Spleen (tissue), 7 donors: Measurements from ENCODE around the gene ARHGEF26.

Experiments
- CTCF ChIP-seq, 11 experiments: fragments of 200-600 bp in 7 of 11; fragments of 450-650 bp in 4 of 11; sonication (generic) in 4 of 11; IDR thresholded peaks in 8 of 11; conservative IDR thresholded peaks in 3 of 11; 1 replicate in 7 of 11; 2 replicates in 4 of 11; pipeline versions ENCODE4 v1.4.0 to v1.8.0; 2016 to 2021; ENCODE audit warnings: antibody characterized with exemption in 11 of 11, inconsistent platforms in 4 of 11, mild to moderate bottlenecking in 1 of 11
- POLR2A ChIP-seq, 3 donors: fragments of 450-650 bp; IDR thresholded peaks; one replicate each; pipeline ENCODE4 v1.5.1; 2017; ENCODE audit warnings: antibody characterized with exemption in 3 of 3, mild to moderate bottlenecking in 1 of 3
- donor health status: DM: no; HTN: no; CAD: no; lungs with moderate emphysema.
- donor health status: DM: no; HTN: no; CAD: no.
- donor health status: DM: no; HTN: no; CAD: no.

DNA sequence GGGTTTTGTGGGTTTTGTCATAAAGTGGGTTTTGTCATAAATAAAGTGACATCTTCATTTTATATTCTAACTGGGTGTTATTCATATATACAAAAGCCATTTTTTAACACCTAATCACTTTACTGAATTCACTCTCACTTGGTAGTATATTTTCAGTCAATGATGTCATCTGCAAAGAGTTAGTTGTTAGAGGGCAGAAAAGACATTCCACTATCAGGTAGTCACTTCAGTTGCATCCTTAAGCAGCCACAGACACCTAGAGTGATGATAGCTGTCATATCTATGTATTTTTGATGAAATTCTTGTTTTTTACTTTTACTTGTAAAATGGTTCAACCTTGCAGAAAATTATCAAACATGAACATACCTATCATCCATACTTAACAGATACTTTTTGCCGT, 114.1 kb downstream of the ARHGEF26 start:
- TF ChIP-seq CTCF (IDR thresholded peaks at IDR 0.05 in 8 of 11, conservative IDR thresholded peaks at IDR 0.05 in 3 of 11) = no peak
- no peak for TF ChIP-seq POLR2A (IDR thresholded peaks at IDR 0.05)
